Gastrocnemius medialis (tissue), 4 donors: ENCODE results near the gene CHST14. TPM values are rescaled to one million over a fixed set of nuclear protein-coding genes. Genes with fewer than 3 reads are reported as not detected.

Source experiments
- ATAC-seq, 2 donors: fragments of 150-250 bp; one replicate each; pipeline ENCODE4 v1.9.1; 2016
- DNase-seq, 2 donors: peaks; one replicate each; pipeline ENCODE4 v3.0.0-alpha.2; 2019
- H3K27ac ChIP-seq, 4 donors: fragments of 200-600 bp; sonication (generic); 1 replicate in 1 of 4; 2 replicates in 3 of 4; pipeline ENCODE4 v1.5.1; 2016 to 2018; ENCODE audit warnings: mild to moderate bottlenecking in 2 of 4, moderate library complexity in 1 of 4
- H3K27me3 ChIP-seq, 3 donors: fragments of 200-600 bp; sonication (generic) in 2 of 3; 1 replicate in 1 of 3; 2 replicates in 2 of 3; pipeline versions ENCODE4 v1.5.1 to v1.6.0; 2016 to 2019; ENCODE audit warnings: mild to moderate bottlenecking in 1 of 3, moderate library complexity in 1 of 3
- H3K36me3 ChIP-seq, 2 donors: fragments of 200-600 bp; sonication (generic) in 1 of 2; one replicate each; pipeline ENCODE4 v1.5.1; 2017 to 2018
- H3K4me1 ChIP-seq, 2 donors: fragments of 200-600 bp; sonication (generic) in 1 of 2; one replicate each; pipeline ENCODE4 v1.5.1; 2016 to 2017; ENCODE audit warnings: mild to moderate bottlenecking in 2 of 2
- H3K4me3 ChIP-seq, 4 donors: fragments of 200-600 bp; sonication (generic) in 3 of 4; 1 replicate in 1 of 4; 2 replicates in 3 of 4; pipeline ENCODE4 v1.5.1; 2016 to 2019; ENCODE audit warnings: mild to moderate bottlenecking in 2 of 4
- H3K9me3 ChIP-seq, 3 donors: fragments of 200-600 bp; sonication (generic) in 2 of 3; 1 replicate in 1 of 3; 2 replicates in 2 of 3; pipeline ENCODE4 v1.5.1; 2016 to 2019
- POLR2A ChIP-seq, 2 donors: fragments of 450-650 bp; IDR thresholded peaks; one replicate each; pipeline ENCODE4 v1.6.1; 2017; ENCODE audit warnings: antibody characterized with exemption in 2 of 2, mild to moderate bottlenecking in 2 of 2, moderate library complexity in 2 of 2
- in situ Hi-C, 4 donors: fragments of 200-750 bp; cut with MboI; loops; one replicate each; pipeline versions ENCODE4 v1.15.0 to v1.8.0; 2017; ENCODE audit warnings: low sequenced_read_pairs in 4 of 4
- intact Hi-C: fragments of 100-400 bp; cut with DNase I; formaldehyde crosslinking; loops from one replicate; pipeline ENCODE4 v1.15.1; 2023; ENCODE audit warnings: low total_unique reads
- total RNA-seq, 4 donors: library from RNA; depleted of rRNA; stranded (reverse); fragments of >200 nt; gene quantifications; one replicate each; pipeline versions ENCODE4 v1.1.0 to v1.2.3, GENCODE V29; 2016
- TF ChIP-seq, protein P1 (sequence below), 5 experiments: fragments of 450-650 bp in 3 of 5; fragments of 200-600 bp in 2 of 5; sonication (generic) in 2 of 5; IDR thresholded peaks in 4 of 5; conservative IDR thresholded peaks in 1 of 5; 1 replicate in 4 of 5; 2 replicates in 1 of 5; pipeline ENCODE4 v1.5.1; 2016 to 2019; ENCODE audit warnings: antibody characterized with exemption in 5 of 5, mild to moderate bottlenecking in 3 of 5, moderate library complexity in 3 of 5

CHST14 gene
- total RNA-seq, 4 donors from 2014 or later: 3.0 to 5.2 (median 3.9) TPM

DNA sequence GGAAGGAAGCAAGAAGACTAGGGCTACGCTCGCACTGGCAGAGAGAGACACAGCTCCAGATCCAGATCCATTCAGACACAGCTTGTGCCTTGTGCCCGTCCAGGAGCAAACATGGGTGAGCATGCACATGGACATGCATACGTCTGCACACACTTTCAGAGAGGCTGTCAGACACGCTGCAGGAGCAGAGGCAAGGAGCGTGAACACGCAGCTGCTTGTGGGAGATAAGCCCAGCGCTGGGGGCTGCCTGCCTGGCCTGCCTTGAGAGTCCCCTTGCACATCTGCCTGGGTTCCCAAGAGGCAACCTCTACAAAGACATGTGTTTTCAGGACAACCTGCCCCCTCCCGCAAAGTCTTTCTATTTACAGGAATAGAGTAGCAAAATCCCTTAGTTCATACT lies 43.6 kb upstream of the CHST14 start:
- TF ChIP-seq POLR2A (IDR thresholded peaks at IDR 0.05): no peak
- TF ChIP-seq, protein P1, sequence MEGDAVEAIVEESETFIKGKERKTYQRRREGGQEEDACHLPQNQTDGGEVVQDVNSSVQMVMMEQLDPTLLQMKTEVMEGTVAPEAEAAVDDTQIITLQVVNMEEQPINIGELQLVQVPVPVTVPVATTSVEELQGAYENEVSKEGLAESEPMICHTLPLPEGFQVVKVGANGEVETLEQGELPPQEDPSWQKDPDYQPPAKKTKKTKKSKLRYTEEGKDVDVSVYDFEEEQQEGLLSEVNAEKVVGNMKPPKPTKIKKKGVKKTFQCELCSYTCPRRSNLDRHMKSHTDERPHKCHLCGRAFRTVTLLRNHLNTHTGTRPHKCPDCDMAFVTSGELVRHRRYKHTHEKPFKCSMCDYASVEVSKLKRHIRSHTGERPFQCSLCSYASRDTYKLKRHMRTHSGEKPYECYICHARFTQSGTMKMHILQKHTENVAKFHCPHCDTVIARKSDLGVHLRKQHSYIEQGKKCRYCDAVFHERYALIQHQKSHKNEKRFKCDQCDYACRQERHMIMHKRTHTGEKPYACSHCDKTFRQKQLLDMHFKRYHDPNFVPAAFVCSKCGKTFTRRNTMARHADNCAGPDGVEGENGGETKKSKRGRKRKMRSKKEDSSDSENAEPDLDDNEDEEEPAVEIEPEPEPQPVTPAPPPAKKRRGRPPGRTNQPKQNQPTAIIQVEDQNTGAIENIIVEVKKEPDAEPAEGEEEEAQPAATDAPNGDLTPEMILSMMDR (IDR thresholded peaks at IDR 0.05 in 4 of 5, conservative IDR thresholded peaks at IDR 0.05 in 1 of 5): no peak
- intact Hi-C loops: no loop called here
- Histone ChIP-seq H3K4me3 (no peak overlapping the region), H3K27me3 (no peaks in the 10 kb centered on the region), H3K9me3 (no peaks in the 10 kb centered on the region), H3K4me1 (peaks cover 0 to 5% of the 10 kb centered on the region in 2 donors), H3K27ac (no peak overlapping the region), H3K36me3 (no peaks in the 10 kb centered on the region)
- no peak for DNase-seq
- ATAC-seq: no peak
- in situ Hi-C loops: loop anchor here in 3 of 4 donors (10.0 kb wide), 5 partner anchors 82 to 212 kb away; partner anchors contain the start of genes ANKRD63 (in 1 of the 3) and CCDC9B (in 1 of the 3)

GRCh38 chr15:40428185-40428584 lies 42.6 kb upstream of the CHST14 start:
- H3K4me1 ChIP-seq: peaks cover 0 to 5% of the 10 kb centered on the region in 2 donors
- in situ Hi-C loops: loop anchor here in 3 of 4 donors (10.0 kb wide), 5 partner anchors 83 to 213 kb away; partner anchors contain the start of genes ANKRD63 (in 1 of the 3) and CCDC9B (in 1 of the 3)
- no peaks in the 10 kb centered on the region for H3K36me3 ChIP-seq
- no peak overlapping the region for H3K27ac ChIP-seq
- TF ChIP-seq, protein P1 (IDR thresholded peaks at IDR 0.05 in 4 of 5, conservative IDR thresholded peaks at IDR 0.05 in 1 of 5): no peak
- no peak for TF ChIP-seq POLR2A (IDR thresholded peaks at IDR 0.05)
- no peaks in the 10 kb centered on the region for H3K27me3 ChIP-seq
- H3K4me3 ChIP-seq: no peak overlapping the region
- intact Hi-C loops: no loop called here
- H3K9me3 ChIP-seq: no peaks in the 10 kb centered on the region
- DNase-seq (no peak), ATAC-seq (no peak)

DNA sequence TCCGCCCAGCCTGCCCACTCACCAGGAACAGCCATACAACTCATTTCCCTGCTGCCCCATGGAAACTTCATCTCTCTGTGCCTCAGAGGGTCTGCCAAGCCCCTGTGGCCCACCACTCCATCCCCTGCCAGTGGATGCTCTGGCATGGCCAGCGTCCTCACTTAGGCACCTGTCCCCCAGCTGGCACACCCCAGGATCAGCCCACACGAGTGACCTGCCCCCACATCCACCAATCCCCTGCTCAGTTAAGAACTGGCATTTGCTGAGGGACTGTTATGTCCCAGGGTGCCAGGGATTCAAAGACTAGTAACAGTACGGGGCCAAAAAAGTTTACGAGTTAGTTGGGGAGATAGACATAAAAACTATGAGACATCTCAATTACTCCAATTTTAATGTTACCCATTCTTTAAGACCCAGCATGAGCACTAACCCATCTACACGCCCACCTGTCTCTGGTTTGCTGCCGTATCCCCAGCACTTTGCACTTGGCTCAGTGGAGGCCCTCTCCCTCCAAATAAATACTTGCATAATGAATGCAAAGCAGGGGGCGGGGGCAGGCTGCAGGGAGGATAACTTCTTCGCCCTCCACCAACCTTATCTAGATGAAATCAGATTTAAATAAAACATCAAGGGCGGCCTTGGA lies 41.6 kb upstream of the CHST14 start:
- DNase-seq (no peak), ATAC-seq (no peak)
- H3K36me3 ChIP-seq: no peaks in the 10 kb centered on the region
- no peak for TF ChIP-seq POLR2A (IDR thresholded peaks at IDR 0.05)
- TF ChIP-seq, protein P1 (IDR thresholded peaks at IDR 0.05 in 4 of 5, conservative IDR thresholded peaks at IDR 0.05 in 1 of 5): no peak
- no peaks in the 10 kb centered on the region for H3K9me3 ChIP-seq
- H3K27me3 ChIP-seq: no peaks in the 10 kb centered on the region
- no peak overlapping the region for H3K4me3 ChIP-seq
- no peak overlapping the region for H3K27ac ChIP-seq
- H3K4me1 ChIP-seq: peaks cover 0 to 5% of the 10 kb centered on the region in 2 donors
- intact Hi-C loops: no loop called here
- in situ Hi-C loops: loop anchor here in 3 of 4 donors (10.0 kb wide), 5 partner anchors 84 to 214 kb away; partner anchors contain the start of genes ANKRD63 (in 1 of the 3) and CCDC9B (in 1 of the 3)

- in situ Hi-C loops (no loop called here), intact Hi-C loops (no loop called here)
- TF ChIP-seq, protein P1 (IDR thresholded peaks at IDR 0.05 in 4 of 5, conservative IDR thresholded peaks at IDR 0.05 in 1 of 5): no peak
- TF ChIP-seq POLR2A (IDR thresholded peaks at IDR 0.05): no peak
- Histone ChIP-seq H3K9me3 (no peaks in the 10 kb centered on the region), H3K36me3 (no peaks in the 10 kb centered on the region), H3K4me1 (no peaks in the 10 kb centered on the region), H3K27ac (no peak overlapping the region), H3K4me3 (no peak overlapping the region), H3K27me3 (no peaks in the 10 kb centered on the region)
- DNase-seq (no peak), ATAC-seq (no peak)
These were observed 40.4 kb upstream of the CHST14 start for GRCh38 chr15:40430271-40430805.
